WERI-Rb-1 (cell line): Measurements from ENCODE around the gene TAF3.

Source experiments
- DNase-seq: peaks from one replicate; pipeline ENCODE4 v3.0.0-alpha.2; 2020
- H3K27ac ChIP-seq: fragments of 250-450 bp; sonication (Bioruptor Pico); 2 replicates; pipeline ENCODE4 v1.5.1; 2020; ENCODE audit warnings: mild to moderate bottlenecking, moderate library complexity
- H3K27me3 ChIP-seq: fragments of 250-450 bp; sonication (Bioruptor Pico); 2 replicates; pipeline ENCODE4 v1.5.1; 2021; ENCODE audit warnings: mild to moderate bottlenecking, low read depth, moderate library complexity; ENCODE audit not compliant: insufficient read depth, severe bottlenecking
- H3K36me3 ChIP-seq: fragments of 250-450 bp; sonication (Bioruptor Pico); 2 replicates; pipeline ENCODE4 v1.5.1; 2020; ENCODE audit warnings: mild to moderate bottlenecking, moderate library complexity
- H3K4me3 ChIP-seq: 2 replicates; pipeline ENCODE4 v1.5.1; 2011; ENCODE audit warnings: low read depth, mild to moderate bottlenecking, control low read depth, low read length
- H3K9me3 ChIP-seq: fragments of 250-450 bp; sonication (Bioruptor Pico); 2 replicates; pipeline ENCODE4 v1.5.1; 2021; ENCODE audit warnings: mild to moderate bottlenecking, moderate library complexity; ENCODE audit not compliant: severe bottlenecking
- CTCF ChIP-seq: IDR thresholded peaks from 2 replicates; pipeline ENCODE4 v1.5.1; 2011; ENCODE audit warnings: low read depth, mild to moderate bottlenecking, control low read depth, inconsistent platforms, low read length

Gene TAF3

DNA sequence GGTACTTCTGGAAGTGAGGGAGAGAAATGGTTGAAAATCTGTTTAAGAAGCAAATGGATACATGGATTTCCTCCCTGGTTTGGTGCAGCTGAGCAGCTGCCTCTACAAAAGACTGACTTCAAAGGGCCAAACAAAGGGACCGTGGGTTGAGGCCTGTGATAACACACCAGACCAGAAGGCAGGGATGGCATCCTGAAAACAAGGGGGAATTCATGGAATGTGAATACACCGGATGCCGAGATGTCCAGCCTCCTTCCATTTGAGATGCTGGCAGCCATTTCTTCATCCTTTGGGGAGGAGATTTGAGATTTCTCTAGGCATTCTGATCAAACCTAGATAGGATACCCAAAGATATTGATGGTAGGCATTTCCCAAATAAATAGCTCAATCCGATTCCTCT is 36.9 kb downstream of the TAF3 start:
- H3K27ac ChIP-seq = no peak overlapping the region
- no peaks in the 10 kb centered on the region for H3K9me3 ChIP-seq
- no peaks in the 10 kb centered on the region for H3K36me3 ChIP-seq
- no peak for DNase-seq
- no peak for TF ChIP-seq CTCF
- H3K4me3 ChIP-seq = no peak overlapping the region
- no peaks in the 10 kb centered on the region for H3K27me3 ChIP-seq

DNA sequence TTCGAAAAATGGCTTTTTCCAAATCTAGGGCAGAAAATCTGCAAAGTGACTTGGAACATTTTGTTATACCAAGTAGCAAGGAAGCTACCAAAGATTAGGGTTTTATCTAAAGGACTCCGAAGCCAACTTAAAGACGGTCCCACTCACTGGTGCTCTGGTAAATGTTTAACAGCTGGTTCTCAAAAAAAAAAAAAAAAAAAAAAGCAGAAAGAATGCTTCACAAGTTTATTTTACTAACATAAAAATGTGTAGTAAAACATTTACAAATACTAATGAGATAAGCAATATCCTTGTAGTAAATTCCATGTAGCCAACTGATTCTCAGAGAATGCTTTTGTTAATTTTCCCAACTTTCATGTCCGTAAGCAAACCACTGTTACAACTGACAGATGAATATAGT is 38.4 kb downstream of the TAF3 start:
- H3K27me3 ChIP-seq = no peaks in the 10 kb centered on the region
- no peaks in the 10 kb centered on the region for H3K36me3 ChIP-seq
- H3K9me3 ChIP-seq = no peaks in the 10 kb centered on the region
- DNase-seq = no peak
- no peak overlapping the region for H3K27ac ChIP-seq
- TF ChIP-seq CTCF = no peak
- H3K4me3 ChIP-seq = no peak overlapping the region

DNA sequence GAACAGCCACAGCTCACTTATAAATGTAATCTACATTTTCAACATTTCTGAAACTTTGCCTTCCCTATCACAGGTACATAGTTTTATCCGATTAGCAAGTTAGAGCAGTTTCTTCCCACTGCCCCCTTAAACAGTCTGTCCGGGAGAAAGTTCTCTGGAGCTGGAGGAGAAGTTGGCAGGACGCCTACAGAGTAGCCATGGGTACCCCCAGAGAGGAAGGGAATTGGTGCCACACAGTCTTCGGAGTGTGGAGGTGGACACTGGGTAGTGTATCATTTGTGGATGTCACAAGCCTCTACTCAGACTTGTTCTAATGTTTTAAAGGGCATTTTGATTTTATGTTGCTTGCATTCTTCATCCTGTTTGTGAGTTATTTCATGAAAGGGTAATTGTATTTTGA is 39.0 kb downstream of the TAF3 start:
- Histone ChIP-seq H3K4me3 (no peak overlapping the region), H3K36me3 (no peaks in the 10 kb centered on the region), H3K27me3 (no peaks in the 10 kb centered on the region), H3K9me3 (no peaks in the 10 kb centered on the region), H3K27ac (no peak overlapping the region)
- DNase-seq = no peak
- TF ChIP-seq CTCF = no peak

DNA sequence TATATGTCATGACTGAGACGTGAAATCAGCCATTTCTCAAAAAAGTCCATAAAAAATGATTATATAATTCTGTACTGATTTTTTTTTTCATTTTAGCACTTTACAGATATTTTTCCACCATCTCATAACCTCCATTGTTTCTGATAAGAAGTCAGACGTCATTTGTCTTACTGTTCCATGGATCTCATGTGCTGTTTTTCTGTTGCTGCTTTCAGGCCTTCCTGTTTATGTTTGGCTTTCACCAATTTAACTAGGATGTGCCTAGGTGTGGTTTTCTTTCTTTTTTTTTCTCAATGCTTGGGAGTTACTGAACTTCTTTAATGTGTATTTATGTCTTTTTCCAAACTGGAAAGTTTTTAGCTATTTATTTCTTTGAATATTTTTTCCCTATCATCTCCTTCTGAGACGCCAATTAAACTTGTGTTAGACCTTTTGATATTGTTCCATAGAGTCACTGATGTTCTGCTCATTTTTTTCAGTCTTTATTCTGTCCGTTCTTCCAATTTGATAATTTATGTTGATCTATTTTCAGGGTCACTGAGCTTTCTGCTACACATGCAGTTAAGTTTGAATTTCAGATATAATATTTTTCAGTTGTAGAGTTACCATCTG is 43.3 kb downstream of the TAF3 start:
- Histone ChIP-seq H3K9me3 (no peaks in the 10 kb centered on the region), H3K36me3 (no peaks in the 10 kb centered on the region), H3K4me3 (no peak overlapping the region), H3K27ac (no peak overlapping the region), H3K27me3 (no peaks in the 10 kb centered on the region)
- DNase-seq = no peak
- TF ChIP-seq CTCF = no peak

GRCh38 chr10:7862121-7862514 is 43.8 kb downstream of the TAF3 start:
- H3K36me3 ChIP-seq = no peaks in the 10 kb centered on the region
- H3K9me3 ChIP-seq = no peaks in the 10 kb centered on the region
- TF ChIP-seq CTCF = no peak

GRCh38 chr10:7866176-7866575 is 47.9 kb downstream of the TAF3 start:
- TF ChIP-seq CTCF = no peak
- Histone ChIP-seq H3K27me3 (no peaks in the 10 kb centered on the region), H3K27ac (no peak overlapping the region), H3K4me3 (no peak overlapping the region), H3K9me3 (no peaks in the 10 kb centered on the region), H3K36me3 (no peaks in the 10 kb centered on the region)
- DNase-seq = no peak

More at GRCh38 chr10:7862121-7862514, 43.8 kb downstream of the TAF3 start:
- no peak overlapping the region for H3K4me3 ChIP-seq
- no peak overlapping the region for H3K27ac ChIP-seq
- no peaks in the 10 kb centered on the region for H3K27me3 ChIP-seq
- DNase-seq = no peak
